ENCODE data around the gene PRKCB.

PRKCB gene

DNA sequence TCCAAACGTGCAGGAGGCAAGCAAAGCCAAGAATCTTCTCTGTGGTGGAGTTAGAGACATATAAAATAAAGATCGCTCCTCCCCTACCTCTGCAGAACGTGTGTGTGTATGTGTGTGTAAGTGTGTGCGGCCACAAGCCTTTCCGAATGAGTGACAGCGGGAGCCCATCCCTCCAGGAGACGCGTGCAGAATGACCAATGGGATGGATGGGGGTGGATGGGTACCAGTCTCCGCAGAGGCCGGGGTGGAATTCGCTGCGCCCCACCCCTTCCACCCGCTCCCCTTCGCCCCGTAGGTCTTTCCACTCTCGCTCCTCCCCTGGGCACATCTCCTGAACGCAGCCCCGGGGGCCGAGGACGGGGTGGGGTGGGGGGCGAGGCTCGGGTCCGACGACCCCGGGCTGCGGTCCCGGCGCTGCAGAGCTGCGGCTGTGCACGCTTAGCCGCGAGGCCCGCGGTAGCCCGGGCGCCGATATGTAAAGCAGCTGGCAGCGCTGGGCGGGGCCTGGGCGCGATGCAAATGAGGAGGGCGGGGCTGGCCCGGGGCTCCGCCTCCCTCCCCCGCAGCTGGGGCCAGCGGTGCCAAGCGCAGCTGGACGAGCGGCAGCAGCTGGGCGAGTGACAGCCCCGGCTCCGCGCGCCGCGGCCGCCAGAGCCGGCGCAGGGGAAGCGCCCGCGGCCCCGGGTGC, at the start of gene PRKCB:
PRKCB (plus strand) TSS at position 594 of the 688 bp plus-strand sequence.
- peak; percentile 63 for DNase-seq

DNA sequence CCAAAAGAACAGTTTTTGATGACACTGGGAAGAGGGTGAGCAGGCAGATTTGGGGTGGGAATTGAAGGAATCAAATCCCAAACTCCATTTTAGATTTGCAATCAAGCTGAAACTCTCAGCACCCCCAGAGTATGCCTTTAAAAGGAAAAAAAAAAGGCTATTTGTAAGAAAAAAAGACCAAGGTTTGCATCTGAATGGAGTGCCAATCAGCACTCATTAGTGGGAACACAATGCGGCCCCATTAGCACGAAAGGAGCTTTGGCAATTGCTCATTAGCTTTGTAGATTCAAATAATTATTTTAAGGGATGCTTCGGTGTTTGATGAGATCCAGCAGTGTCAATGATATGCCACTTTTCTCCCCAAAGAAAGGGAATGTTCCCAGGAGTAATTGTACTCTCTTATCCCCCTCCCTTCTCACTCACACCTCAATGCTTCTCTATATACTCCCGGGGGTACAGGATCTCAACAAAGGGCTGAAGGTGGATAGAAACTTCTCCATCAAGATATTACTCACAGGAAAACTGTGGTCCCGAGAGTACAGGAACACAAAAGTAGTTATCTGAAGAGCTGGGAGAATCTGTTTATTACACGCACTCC, 48.7 kb upstream of the PRKCB start:
- DNase-seq = no peak

DNA sequence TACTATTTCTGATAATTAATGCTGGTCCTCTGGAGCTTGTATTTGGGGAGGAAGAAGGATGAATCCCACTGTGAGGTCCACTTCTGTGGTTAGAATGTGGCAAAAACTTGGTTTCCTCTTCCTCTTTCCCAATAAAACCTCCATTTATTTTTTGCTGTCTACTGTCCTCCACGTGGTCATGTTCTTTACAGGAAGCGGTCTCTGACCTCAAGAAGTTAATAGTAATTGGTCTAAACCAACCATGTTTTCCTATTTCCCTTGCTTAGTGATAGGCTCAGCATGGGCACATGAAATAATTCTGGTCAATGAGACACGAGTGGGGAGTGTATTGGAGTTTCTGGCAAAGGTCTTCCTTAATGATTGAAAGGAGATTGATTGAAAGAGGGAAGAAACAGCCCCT, 47.1 kb upstream of the PRKCB start:
- DNase-seq = no peak

DNA sequence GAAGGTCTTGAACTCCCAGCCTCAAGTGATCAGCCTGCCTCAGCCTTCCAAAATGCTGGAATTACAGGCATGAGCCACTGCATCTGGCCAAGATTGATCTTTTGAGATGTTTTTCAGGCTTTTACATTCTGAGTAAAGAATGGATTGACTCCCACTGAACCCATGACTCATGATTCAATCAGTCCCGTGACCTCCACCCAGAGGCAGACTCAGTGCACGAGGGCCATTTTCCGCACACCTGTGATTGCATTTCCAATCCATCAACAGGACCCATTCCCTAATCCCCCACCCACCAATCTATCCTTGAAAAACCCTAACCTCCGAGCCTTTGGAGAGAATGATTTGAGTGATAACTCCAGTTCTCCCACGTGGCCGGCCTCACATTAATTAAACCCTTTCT, 40.4 kb upstream of the PRKCB start:
- DNase-seq = no peak

DNA sequence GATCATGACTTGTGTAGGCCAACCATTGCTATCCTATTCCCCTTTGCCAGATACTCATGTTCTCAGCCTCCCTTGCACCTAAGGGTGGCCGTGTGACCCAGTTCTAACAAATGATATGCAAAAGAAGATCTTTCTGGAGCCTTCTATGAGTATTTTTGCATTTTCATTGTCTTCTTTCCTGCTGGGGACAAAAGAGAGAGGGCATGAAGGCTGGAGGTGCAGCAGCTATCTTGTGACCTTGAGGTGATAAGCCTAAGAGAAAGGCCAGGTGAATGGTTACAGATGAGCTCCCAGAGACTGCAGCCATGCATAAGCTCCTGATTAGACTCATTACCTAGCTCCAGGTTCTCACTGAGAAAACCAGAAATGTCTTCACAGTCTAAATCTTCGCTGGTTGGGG, 38.8 kb upstream of the PRKCB start:
- no peak for DNase-seq

DNA sequence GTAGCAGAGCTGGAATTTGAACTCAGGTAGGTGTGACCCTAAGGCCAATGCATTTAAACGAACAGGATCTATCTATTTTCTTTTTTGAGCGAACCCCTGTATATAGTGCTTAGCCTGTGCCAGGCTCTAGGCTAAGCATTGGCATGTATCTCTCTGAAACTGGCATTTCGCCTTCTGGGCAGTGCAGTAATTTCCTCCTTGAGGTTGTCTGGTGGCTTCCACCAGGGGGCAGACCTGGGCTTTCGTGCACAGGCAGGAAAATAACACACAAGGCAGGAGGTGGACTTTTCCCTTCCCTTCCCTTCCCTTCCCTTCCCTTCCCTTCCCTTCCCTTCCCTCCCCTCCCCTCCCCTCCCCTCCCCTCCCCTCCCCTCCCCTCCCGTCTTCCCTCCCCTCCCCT, 34.4 kb upstream of the PRKCB start:
- peak; percentile 54 for DNase-seq

DNA sequence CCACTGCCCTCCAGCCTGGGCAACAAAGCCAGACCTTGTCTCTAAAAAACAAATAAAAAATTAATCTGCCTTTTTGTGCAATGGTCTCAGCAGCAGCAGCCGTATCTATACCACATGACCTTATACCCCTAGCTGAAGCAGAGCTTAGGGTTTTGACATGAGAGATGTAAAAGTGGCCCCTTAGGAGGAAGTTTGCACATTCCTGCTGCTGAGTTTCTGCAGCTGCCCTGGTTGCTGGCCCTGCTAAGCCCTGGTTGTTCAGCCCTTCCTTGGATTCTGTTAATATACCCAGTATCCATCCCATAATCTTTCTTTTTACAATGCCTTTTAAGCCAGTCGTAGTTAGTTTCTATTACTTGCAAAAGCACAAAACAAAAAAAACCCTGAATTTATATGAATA, 33.0 kb upstream of the PRKCB start:
- no peak for DNase-seq

DNA sequence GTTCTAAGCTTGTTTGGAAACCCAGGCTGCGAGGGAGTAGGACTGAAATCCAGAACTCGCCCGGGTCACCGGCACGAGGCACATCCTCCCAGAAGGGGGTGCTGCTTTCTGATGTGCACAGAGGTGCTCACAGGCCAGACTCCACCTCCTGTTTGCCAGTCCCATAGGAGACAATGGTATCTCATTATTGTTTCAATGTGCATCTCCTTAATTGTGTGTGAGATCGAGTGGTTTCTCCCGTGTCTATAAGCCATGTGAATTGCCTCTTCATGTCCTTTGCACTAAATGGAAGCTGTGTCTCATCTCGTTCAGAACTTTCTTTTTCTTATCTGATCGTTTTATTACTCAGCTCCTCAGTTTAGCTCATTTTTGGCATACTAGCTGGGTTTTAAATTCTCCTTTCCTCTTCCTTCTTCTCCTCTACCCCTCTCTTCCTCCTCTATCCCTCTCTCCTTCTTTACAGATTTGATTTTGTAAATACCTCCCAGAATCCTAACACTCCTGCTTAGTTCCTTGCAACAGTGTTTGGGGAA, 32.1 kb upstream of the PRKCB start:
- DNase-seq = peak; percentile 45

DNA sequence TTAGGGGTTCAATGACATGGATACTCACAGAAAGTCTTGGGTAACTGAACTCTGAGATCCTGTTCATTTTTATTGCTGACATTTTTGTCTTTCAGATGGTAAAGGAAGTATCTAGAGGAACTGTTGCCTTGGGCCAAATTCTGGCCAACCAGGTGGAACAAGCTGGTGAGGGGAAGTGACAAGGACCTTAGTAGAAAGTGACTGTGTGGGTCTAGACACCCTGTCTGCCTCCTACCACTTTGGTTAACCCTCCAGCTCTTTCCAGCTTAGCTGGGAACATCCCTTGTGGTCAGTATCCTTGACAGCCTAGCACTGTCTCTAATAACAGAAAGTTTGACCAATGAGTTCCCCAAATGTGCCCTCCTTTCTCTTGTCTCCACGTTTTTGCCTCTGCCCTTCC, 28.8 kb upstream of the PRKCB start:
- no peak for DNase-seq

DNA sequence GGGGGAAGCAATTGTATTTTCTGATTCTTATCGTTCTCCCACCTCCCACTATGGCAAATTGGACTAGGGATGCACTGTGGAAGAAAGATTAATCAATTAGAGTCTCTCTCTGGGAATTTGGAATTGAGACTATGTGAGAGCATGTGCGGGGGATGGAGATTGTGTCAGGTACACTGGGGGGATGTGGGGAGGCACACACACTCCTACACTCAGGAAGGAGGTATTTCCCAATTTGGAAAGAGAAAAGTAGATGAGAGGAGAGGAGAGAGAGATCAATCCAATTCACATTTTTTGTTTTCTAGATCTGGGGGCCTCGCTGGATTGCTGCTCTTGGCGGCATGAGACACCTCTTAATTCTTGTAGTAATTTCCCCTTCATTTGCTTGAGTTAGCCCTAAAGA, 14.3 kb upstream of the PRKCB start:
- DNase-seq = no peak

DNA sequence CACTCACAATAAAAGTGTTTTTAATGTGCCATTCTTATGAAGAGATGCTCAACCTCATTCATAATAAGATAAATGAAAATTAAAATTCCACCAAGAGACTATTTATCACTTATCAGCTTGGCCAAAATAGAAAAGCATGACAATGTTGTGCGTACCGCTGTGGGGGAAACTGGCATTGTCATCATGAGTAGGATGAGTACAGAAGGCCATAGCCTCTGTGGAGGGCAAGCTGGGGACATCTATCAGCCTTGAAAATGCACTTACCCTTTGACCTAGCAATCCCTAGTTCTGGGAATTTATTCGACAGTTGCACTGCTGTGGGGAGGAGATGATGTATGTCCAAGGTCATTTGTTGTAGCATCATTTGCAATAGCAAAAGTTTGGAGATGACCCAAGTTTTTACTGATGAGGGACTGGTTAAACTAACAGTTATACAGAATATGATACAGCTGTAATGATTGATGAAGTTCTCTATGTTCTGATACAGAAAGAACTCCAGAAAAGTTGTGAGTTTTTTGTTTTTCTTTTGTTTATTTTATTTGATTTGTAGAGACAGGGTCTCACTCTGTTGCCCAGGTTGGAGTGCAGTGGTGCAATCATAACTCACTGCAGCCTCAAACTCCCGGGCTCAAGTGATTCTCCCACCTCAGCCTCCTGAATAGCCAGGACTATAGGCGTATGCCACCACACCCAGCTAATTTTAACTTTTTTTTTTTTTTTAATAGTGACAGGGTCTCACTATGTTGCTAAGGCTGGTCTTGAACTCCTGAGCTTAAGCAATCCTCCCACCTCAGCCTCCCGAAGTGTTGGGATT, 13.7 kb upstream of the PRKCB start:
- no peak for DNase-seq

DNA sequence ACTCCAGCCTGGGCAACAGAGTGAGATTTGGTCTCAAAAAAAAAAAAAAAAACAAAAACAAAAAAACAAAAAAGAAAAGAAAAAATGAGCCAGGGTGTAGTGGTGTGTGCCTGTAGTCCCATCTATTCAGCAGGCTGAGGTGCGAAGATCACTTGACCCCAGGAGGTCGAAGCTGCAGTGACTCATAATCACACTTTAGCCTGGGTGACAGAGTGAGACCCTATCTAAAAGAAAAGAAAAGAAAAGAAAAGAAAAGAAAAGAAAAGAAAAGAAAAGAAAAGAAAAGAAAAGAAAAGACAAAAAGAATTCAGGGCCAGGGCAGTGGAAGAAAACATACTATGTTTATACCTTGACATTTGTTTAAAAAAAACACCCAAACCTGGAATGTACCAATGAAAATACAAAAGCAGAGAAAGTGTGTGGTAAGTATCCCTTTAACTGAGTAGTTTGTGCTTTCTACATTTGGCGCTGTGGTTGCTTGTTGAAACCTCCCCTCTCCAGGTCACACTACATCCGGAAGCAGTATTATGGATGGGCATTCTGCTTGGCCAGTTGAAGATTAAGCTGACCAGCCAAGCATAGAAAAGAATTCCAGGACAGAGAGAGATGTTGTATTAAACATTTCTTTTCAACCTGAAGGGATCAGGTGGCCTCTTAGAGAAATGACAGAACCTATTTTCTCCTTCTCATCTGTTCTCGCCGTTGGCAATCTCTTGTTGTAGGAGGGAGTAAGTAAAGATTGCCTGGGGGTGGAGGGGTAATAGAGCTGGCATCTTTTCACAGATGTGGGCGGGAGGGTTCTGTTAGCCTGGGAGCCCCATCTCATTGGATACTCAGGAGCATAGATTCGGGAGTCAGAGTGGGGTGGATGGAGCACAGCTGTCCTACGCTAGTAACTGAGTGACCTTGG, 12.1 kb upstream of the PRKCB start:
- no peak for DNase-seq

DNA sequence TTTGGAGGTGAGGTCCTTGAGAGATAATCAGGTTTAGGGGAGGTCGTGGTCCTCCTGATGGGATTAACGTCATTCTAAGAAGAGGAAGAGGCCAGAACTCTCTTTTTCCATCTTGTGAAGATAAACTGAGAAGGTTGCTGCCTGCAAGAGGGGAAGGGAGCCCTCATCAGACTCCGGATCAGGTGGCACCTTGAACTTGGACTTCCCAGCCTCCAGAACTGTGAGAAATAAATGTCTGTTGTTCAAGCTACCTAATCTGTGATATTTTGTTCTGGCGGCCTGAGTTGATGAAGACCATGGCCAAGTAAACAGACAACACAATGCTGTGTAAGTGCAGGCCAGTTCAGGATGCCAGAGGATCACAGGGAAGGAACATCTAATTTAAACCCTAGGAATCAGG, 10.9 kb upstream of the PRKCB start:
- DNase-seq = no peak

DNA sequence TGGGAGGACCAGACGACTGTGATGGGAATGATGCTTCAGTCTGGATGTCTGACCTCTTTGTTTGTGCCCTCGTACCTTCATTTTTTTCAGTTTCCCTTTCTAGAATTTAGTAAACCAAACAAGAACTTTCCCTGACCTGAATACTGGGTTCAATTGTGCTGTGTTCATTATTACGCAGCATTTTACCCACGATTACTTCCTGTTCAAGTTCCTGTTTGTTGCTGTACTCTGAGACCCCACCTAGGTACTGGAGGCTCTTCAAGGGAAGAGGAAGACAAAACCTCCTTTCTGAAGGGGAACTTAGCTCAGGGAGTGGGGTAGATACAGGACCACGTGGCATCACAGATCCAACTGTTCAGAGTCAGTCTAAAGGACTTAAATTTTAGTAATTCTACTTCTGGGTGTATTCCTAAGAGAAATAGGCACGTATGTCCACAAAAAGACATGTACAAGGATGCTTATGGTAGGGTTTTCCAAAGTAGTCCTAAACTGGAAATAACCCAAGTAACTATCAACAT, 9.2 kb upstream of the PRKCB start:
- no peak for DNase-seq

DNA sequence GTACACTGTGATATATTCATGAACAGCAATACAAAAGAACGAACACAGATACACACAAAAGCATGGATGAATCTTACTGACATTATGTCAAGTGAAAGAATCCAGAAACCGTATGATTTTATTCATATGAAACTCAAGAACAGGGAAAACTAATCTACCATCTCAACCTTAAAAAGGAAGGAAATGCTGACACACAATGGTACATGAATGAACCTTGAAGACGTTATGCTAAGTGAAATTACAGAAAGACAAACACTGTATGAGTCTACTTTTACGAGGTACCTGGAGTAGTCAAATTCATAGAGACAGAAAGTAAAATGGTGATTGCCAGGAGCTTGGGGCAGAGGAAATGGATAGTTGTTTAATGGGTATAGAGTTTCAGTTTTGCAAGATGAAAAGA, 8.7 kb upstream of the PRKCB start:
- DNase-seq = no peak

DNA sequence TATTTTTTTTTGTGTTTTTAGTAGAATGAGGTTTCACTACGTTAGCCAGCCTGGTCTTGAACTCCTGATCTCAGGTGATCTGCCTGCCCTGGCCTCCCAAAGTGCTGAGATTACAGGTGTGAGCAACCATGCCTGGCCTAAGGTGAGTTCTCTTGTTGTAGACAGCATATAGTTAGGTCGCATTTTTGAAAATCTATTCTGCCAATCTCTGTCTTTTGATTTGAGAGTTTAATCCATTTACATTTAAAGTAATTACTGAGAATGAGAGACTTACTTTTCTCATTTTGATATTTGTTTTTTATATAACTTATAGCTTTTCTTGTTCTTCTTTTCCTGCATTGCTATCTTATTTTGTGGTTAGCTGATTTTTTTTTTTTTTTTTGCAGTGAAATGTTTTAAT, 6.3 kb upstream of the PRKCB start:
- no peak for DNase-seq

DNA sequence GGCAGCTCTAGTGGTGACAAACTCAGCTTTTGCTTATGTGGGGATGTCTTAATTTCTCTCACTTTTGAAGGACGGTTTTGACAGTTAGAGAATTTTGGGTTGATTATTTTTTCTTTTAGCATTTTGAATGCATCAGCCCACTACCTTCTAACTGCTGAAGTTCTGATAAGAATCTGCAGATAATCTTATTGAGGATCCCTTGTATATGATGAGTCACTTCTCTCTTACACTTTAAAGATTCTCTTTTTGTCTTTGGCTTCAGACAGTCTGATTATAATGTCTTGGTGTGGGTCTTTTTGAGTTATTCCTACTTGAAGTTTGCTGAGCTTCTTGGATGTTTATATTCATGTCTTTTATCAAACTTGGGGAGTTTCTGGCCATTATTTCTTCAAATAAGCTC, 5.5 kb upstream of the PRKCB start:
- DNase-seq = no peak

DNA sequence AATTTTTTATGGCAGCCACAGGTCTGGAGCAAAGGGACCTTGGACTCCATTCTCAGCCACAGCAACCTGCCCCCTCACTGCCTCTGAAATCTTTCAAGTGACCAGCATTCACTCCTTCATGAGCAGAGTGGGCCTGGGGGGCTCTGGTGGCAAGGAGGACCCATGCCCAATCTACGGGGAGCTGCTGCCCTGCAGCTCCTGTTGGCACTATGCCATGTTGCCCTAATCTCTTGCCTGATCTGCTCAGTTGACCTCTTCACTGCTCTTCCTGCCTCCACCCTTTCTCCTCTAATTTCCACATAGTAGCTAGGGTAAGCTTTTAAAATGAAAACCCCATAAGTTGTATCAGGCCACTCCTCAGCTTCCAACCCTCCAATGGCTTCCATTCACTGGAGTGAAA, 2.9 kb upstream of the PRKCB start:
- no peak for DNase-seq

DNA sequence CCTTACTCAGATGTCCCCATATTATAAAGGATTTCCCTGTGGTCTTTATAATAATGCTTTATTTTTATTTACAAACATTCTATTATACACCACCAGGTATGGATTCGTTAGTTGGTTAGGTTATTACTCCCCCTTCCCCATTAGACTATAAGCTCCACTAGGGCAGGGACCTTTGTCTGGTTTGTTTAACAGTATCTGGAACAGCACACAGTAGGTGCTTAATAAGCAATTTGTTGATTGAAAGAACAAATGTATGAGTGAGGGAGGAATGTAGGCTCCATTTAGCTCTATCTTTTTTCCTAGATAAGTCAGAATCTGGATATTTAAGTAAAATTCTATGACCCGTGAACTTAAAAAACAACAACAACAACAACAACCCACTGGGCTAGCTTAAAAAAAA, 2.3 kb upstream of the PRKCB start:
- no peak for DNase-seq

DNA sequence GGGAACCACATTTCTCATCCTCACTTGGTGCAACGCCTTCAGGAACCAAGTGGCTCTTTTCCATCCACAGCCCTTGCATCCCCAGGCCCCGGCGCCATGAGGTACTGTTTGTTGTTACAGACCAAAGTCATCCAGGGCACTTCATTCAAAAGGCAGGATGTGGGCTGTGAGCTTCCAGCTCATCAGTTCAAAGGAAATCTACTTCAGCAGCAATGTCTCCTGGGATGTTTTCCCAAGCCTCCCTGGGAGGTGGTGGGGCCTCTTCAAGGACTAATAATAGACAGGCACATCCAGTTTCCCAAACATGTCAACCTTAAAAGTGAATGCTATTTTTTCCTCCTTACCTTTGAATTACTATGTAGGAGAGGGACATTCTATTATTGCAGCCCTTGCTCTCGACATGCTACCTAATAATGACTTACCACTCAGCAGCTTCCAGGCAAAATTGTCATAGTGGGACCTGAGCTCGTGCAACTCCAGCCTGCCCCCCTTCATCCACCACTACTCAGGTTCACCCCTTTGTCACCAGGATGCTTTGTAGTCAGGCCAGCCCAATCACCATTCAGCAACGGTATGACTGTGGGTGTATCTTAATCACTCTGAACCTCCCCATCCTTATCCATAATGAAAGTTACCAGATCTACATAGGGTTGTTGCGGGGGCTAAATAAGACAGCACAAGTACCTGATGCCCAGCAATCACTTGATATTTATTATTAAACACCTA, 1.7 kb upstream of the PRKCB start:
- no peak for DNase-seq

DNA sequence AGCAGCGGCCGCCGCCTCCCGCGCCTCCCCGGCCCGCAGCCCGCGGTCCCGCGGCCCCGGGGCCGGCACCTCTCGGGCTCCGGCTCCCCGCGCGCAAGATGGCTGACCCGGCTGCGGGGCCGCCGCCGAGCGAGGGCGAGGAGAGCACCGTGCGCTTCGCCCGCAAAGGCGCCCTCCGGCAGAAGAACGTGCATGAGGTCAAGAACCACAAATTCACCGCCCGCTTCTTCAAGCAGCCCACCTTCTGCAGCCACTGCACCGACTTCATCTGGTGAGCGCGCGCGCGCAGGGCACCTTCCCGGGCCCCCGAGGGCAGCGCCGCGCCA, 258 bp downstream of the PRKCB start:
- DNase-seq = no peak
